Right cardiac atrium (tissue), 5 donors: ENCODE results near the gene HOXB3. TPM values are rescaled to one million over a fixed set of nuclear protein-coding genes. Genes with fewer than 3 reads are reported as not detected.
A peak's percentile ranks its signal among the peaks of the same experiment; 100 is the strongest.

Experiments used
- ATAC-seq, 2 donors: fragments of 200-7000 bp; cut with Tn5 transposase; one replicate each; pipeline versions ENCODE4 v1.8.0 to v1.9.1; 2020; ENCODE audit warnings: moderate library complexity in 2 of 2, mild to moderate bottlenecking in 1 of 2
- DNase-seq, 3 donors: peaks; one replicate each; pipeline ENCODE4 v3.0.0-alpha.2; 2020
- H3K27ac ChIP-seq: one replicate; pipeline ENCODE4 v1.5.1; 2013; ENCODE audit warnings: mild to moderate bottlenecking, low read length, control low read depth, moderate library complexity
- H3K27me3 ChIP-seq: one replicate; pipeline ENCODE4 v1.6.1; 2013; ENCODE audit not compliant: control insufficient read depth, insufficient read depth
- H3K4me1 ChIP-seq: one replicate; pipeline ENCODE4 v1.6.1; 2013; ENCODE audit warnings: low read length; ENCODE audit not compliant: control insufficient read depth, insufficient read depth
- H3K4me3 ChIP-seq: one replicate; pipeline ENCODE4 v1.5.1; 2013; ENCODE audit warnings: low read length, control low read depth
- H3K9me3 ChIP-seq: one replicate; pipeline ENCODE4 v1.6.1; 2013; ENCODE audit warnings: low read length; ENCODE audit not compliant: control insufficient read depth
- WGBS: extraction: QIAGEN DNeasy Blood & Tissue Kit; methylation state at CpG from one replicate; pipeline ENCODE4 v1.1.7; 2013; 5-methylcytosine and 5-hydroxymethylcytosine counted together
- intact Hi-C, 4 donors: fragments of 100-400 bp; cut with DNase I; formaldehyde crosslinking; loops; one replicate each; pipeline versions ENCODE4 v1.11.0 to v1.14.0; 2022 to 2023
- polyA plus RNA-seq: library from polyadenylated mRNA; stranded (reverse); fragments of 200-250 nt; gene quantifications from one replicate; pipeline ENCODE4 v1.2.3, GENCODE V29; 2013
- total RNA-seq, 4 donors: library from RNA; stranded (reverse); fragmentation: NEBNext Ultra II Directional; extraction: Animal tissue kit (Norgen Biotek cat#: 25700); gene quantifications; one replicate each; pipeline ENCODE4 v1.2.1, GENCODE V29; 2021
- donor health status: healthy with polysubstance abuse.
- donor health status: DM: no; HTN: yes; CAD: no.
- donor health status: DM: no; HTN: no; CAD: no.
- donor health status: DM: no; HTN: yes; CAD: no; lungs with severe emphysema.
- donor health status: DM: yes; HTN: yes; CAD: no.

HOXB3 gene
- total and polyA plus RNA-seq, 5 donors, result 1.2 to 2.8 (median 2.3) TPM

DNA sequence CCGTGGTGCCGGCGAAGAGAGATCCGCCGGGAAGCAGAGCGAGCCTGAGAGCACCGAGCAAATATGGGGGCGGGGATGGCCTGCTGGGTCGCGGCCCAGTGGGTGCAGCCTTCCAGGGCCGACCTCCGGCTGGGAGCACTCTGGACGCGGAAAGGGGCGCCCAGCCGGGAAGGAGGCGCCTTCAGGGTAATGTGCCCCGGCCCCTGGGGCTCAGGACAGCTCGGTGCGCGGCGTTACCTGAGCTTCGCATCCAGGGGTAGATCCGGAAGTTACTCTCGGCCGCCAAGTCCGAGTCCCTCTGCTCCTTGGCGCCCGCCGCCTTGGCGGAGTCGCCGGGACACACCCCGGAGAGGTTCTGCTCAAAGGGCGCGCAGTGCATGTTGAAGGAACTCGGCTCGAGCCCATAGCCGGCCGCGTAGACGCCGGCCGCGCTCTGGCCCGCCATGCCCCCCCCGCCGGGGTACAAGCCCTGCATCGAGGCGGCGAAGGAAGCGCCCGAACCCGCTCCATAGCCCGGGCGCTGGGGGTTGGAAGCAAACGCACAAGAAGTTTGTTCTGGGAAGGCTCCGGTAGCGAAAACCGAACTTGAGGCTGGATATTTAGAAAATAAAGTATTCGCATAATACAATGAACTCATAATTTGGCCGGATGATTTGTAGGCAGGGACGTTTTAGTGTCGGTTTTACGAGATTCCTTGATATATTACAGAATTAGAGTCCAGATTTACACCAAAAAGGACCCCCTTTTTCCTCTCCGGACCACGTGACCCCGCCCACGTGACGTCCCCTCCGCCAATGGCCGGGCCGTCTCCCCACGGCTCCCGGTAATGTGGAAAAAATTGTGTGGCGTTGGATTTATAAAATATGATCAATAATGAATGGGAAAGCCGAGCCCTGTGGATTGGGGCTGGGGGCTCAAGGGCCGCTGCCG, 20.5 kb upstream of the HOXB3 start, which contains the start of gene HOXB7:
Gene HOXB7 (minus strand): TSS at position 736 of the 930 bp plus-strand sequence. CDS start 99 bp downstream, at position 637.
- Histone ChIP-seq H3K9me3 (no peaks in the 10 kb centered on the region), H3K4me1 (no peaks in the 10 kb centered on the region), H3K27ac (no peak within 1 kb of the TSS), H3K4me3 (peak within 1 kb of the TSS; percentile 16), H3K27me3 (peaks cover 3% of the 10 kb centered on the region)
- 2% methylated on average over 79 of the region's 79 CpGs for WGBS
- intact Hi-C loops, result loop anchor here in 2 of 4 donors (10.0 kb wide), 2 partner anchors 306 to 586 kb away; no protein-coding TSS in a partner anchor
- ATAC-seq (peak; percentile 54 to 55), DNase-seq (peak; percentile 57 to 79 (median 78))

DNA sequence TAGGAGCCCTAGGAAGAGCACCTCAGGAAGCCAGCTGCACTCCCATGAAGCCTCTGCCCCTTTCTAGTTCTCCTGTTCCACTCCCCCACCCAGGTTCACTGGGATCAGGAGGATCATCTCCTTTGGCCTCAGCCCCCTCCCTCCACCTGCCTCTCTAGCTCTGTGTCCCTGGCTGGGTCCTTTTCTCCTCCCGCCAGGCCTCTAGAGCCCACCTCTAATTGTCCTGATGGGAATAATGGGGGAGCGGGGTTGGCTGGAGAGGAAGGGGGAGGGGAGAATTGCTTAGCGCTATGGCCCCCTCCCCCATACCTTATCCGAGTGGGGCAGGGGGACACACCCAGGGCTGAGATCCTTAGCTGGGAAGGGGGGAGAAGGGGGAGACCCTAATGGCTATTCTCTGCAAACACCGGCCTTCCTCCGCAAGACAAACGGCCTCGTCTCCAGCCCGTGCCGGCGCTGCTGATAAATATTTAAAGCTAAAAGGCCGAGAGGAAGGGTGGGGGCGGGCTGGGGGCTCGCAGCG, 19.8 kb upstream of the HOXB3 start:
- H3K4me1 ChIP-seq, result no peaks in the 10 kb centered on the region
- DNase-seq (no peak), ATAC-seq (no peak)
- no peak overlapping the region for H3K27ac ChIP-seq
- 7% methylated on average over 15 of the region's 15 CpGs for WGBS
- peak overlapping the region; percentile 16 for H3K4me3 ChIP-seq
- intact Hi-C loops, result loop anchor here in 2 of 4 donors (10.0 kb wide), 2 partner anchors 305 to 585 kb away; no protein-coding TSS in a partner anchor
- no peaks in the 10 kb centered on the region for H3K9me3 ChIP-seq
- peaks cover 3% of the 10 kb centered on the region for H3K27me3 ChIP-seq

DNA sequence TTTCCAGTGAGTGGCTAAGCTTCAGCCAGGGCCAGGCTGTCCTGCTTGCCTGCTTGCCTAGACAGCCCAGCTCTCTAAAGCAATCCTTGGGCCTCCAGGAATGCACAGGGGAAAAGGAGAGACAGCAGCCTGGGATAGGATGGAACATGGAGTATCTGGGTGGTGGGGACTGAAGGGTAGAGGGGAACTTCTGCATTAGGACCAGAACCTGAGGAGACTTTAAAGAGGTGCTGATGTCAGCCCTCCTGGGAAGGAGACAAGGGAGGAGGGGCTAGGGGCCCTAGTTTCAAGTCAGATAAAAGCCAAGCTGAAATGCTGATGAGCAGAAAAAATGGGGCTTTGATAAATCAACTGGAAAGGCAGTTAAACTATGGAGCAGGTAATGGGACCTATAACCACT, 19.0 kb upstream of the HOXB3 start:
- Histone ChIP-seq H3K9me3 (no peaks in the 10 kb centered on the region), H3K4me1 (no peaks in the 10 kb centered on the region), H3K27me3 (peaks cover 3% of the 10 kb centered on the region), H3K27ac (no peak overlapping the region), H3K4me3 (no peak overlapping the region)
- intact Hi-C loops, result no loop called here
- DNase-seq, result no peak
- ATAC-seq, result no peak

DNA sequence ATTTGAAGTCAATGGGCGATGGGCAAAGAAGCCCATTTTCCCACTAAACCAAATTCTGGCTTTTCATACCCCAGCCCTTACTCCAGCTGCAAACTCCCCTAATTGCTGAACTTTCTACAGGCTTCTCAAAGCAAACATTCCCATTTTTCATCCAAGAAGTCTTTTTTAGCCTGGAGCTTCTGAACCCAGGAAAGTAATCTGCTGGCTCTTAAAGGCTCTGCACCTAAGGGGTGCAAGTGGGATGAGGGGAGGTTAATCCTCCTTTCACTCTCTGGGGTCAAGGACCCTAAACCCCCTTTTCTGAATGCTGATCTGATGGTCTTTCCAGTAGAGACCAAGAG, 18.4 kb upstream of the HOXB3 start:
- no peak for ATAC-seq
- H3K9me3 ChIP-seq, result no peaks in the 10 kb centered on the region
- DNase-seq, result no peak
- H3K4me1 ChIP-seq, result no peaks in the 10 kb centered on the region
- H3K27me3 ChIP-seq, result peaks cover 3% of the 10 kb centered on the region
- intact Hi-C loops, result no loop called here
- WGBS, result 73% methylated on average over 1 of the region's 1 CpG
- H3K27ac ChIP-seq, result no peak overlapping the region
- no peak overlapping the region for H3K4me3 ChIP-seq

DNA sequence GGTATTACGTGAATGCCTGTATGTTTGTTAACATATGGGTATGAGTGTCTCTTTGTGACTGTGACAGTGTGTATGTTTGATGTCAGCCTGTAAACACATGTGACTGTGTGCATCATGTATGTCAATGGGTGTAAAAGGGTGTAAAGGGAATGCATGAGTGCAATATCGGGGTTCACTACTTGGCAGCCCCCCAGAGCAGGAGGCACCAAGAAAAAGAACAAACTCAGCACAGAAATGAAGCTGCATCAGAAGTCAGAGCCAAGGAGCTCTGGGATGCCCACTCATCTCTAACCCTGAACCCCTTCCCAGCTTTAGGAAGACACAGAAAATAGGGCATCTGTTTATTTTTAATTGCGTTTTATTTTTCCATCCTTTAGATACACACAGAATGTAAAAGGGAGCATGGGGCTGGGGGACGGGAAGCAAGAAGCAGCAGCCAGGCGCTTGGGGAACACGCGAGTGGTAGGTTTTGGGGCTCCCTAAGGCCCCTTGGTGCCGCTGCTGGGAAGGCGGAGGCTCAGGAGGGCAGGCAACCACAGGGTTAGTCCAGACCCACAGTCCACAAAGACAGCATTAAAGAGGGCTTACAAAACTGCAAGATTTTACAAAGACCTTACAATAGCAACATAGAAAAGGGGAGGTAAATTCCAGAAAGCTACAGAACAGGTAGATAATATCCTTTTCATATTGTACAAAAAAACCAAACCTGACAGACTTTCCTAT, 17.0 kb upstream of the HOXB3 start:
- H3K4me1 ChIP-seq, result no peaks in the 10 kb centered on the region
- no peaks in the 10 kb centered on the region for H3K9me3 ChIP-seq
- intact Hi-C loops, result no loop called here
- peaks cover 3% of the 10 kb centered on the region for H3K27me3 ChIP-seq
- H3K4me3 ChIP-seq, result no peak overlapping the region
- 37% methylated on average over 9 of the region's 9 CpGs for WGBS
- no peak overlapping the region for H3K27ac ChIP-seq
- ATAC-seq (no peak), DNase-seq (no peak)

DNA sequence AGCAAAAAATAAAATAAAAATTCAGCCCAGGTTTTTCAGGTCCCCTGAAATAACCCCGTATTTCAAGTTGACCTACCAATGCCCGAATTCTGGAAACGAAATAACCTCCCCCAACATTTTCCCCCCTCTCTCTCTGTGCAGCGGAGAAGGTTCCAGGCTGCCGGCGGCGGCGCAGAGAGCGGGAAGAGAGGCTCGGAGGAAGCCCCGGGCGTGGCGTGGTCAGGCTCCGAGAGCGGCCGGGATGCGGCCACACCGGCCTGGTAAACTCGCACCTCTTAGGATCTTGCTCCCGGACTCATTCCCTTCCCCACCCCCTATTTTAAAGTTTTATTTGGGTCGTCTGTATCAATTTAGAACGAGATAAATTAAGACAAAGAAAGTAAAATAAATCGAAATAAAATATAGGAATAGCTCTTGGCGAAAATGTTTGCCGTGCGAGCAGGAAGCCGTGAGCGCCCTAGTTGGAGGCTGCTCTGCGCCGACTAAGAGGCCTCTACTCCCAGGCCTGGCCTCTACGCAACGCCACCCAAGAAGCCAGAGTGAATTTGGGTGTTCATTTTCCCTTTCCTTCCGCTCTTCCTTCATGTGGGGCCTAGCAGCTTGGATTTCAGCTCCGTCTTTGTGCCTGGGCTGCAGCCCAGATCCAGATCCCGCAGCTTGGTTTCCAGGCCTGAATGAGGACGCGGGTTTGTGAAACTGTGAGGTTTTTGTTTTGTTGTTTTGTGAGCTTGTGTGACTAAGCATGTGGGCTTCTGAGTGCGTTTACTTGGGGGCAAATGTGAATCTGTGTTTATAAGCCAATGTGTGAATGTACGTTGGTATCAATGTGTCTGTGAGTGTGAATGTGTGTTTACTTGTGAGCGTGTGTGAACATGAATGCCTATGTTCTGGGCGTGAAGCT, 16.2 kb upstream of the HOXB3 start:
- 30% methylated on average over 41 of the region's 41 CpGs for WGBS
- ATAC-seq (no peak), DNase-seq (no peak)
- Histone ChIP-seq H3K4me1 (no peaks in the 10 kb centered on the region), H3K9me3 (no peaks in the 10 kb centered on the region), H3K27ac (no peak overlapping the region), H3K4me3 (no peak overlapping the region), H3K27me3 (peaks cover 3% of the 10 kb centered on the region)
- intact Hi-C loops, result no loop called here

DNA sequence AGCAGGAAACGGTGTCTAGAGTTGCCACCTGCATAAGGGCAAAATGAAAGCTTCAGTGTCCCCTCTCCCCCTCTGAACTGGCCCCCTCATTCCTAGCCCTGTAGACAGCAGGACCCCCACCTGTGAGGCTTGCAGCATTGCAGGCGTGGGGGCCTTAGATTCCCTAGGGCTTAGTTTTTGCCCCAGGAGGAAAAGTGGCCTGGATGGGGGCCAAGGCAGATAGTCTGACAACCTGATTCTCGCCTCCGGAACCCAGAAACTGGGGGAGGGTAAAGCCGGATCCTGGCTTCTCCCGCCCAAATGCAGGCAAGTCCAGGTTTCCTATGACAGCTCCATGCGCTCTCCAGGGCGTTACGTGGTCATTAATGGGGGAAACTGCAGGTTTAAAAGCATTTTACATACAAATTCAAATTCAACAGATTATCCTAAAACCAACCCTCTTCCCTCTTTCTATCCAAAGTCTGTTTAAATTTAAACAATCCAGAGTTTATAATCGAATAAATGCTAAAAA, 15.4 kb upstream of the HOXB3 start:
- DNase-seq (no peak), ATAC-seq (no peak)

DNA sequence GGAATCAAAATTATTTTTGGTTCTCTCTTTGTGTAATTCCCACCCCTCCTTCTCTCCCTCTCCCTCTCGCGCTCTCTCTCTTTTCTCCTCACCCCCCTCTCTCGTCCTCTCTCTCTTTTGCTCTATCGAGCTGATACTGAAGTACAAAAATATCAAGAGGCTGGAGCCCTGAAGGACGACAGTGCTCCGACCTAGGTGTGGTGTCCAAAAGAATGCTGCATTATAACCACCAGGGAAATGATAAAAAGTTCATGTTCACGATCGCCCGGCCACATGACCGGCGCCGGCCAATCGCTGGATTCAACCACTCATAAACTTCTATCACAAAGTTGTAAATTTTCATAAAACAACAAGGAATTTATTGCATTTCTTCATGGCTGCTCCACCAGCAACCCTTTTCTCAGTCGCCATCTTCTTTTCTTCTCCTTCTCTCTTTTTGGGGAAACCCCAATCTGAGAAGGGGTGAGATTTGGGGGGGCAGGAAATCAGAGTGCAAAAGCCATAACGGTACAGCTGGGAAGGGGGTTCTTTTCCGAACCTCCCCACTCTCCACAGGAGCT, 14.8 kb upstream of the HOXB3 start, which contains the start of gene HOXB6:
Gene HOXB6 (minus strand): TSS at position 217 of the 560 bp plus-strand sequence. CDS start 6,836 bp downstream, outside the sequence.
- Histone ChIP-seq H3K27me3 (peaks cover 3% of the 10 kb centered on the region), H3K9me3 (no peaks in the 10 kb centered on the region), H3K4me3 (no peak within 1 kb of the TSS), H3K4me1 (no peaks in the 10 kb centered on the region), H3K27ac (no peak within 1 kb of the TSS)
- intact Hi-C loops, result no loop called here
- ATAC-seq (no peak), DNase-seq (no peak)
- 19% methylated on average over 16 of the region's 16 CpGs for WGBS

More for the DNA sequence above, 15.4 kb upstream of the HOXB3 start:
- no peak overlapping the region for H3K27ac ChIP-seq
- peaks cover 3% of the 10 kb centered on the region for H3K27me3 ChIP-seq
- H3K4me3 ChIP-seq, result no peak overlapping the region
- WGBS, result 18% methylated on average over 10 of the region's 10 CpGs
- no peaks in the 10 kb centered on the region for H3K4me1 ChIP-seq
- intact Hi-C loops, result no loop called here
- H3K9me3 ChIP-seq, result no peaks in the 10 kb centered on the region

DNA sequence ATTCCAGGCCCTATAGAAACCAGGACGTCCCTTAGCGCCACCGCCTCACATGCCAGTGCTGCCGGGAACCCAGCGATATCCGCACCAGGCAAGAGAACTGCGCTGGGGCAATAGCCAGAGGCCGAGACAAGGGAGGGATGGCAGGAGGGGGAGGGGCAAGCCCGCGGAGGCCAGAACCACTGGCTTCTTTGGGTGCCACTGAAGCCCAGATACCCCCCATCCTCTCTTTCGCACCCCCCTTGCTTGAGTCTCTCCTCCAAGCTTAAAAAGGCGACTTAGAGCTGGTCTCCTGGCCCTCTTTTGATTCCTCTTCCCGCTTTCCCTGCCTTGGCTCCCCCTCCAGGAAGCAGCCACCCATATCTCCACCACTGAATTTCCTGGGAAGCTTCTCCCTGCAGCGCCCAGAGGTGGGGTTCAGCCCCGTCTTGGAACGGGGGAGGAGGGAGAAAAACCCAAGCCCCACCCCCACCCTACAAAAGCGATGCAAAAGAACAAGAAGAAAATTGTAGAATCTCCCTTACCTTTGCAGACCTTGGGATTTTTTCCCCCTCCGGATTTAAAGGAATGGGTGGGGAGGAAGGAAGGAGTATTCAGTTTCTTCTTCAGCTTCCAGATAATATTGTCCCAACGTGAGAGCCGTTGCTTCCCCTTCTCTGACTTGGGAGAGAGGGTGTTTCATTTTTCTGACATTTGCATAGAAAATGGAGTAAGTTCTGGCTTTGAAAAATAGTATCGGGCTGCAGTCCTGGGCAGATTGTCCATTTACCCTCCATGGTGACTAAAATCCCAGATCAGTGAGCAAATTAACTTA, 14.1 kb upstream of the HOXB3 start:
- no peaks in the 10 kb centered on the region for H3K9me3 ChIP-seq
- H3K27ac ChIP-seq, result no peak overlapping the region
- 9% methylated on average over 21 of the region's 21 CpGs for WGBS
- no peak overlapping the region for H3K4me3 ChIP-seq
- DNase-seq (no peak), ATAC-seq (no peak)
- intact Hi-C loops, result no loop called here
- H3K4me1 ChIP-seq, result no peaks in the 10 kb centered on the region
- H3K27me3 ChIP-seq, result peaks cover 3% of the 10 kb centered on the region
